ENCODE results near the gene BEGAIN.

Gene BEGAIN

GRCh38 chr14:100566586-100566985 is 20.6 kb downstream of the BEGAIN start:
- DNase-seq = no peak

- no peak for DNase-seq
These were observed 21.1 kb downstream of the BEGAIN start for GRCh38 chr14:100566119-100566518.

GRCh38 chr14:100565650-100566049 is 21.6 kb downstream of the BEGAIN start:
- no peak for DNase-seq

GRCh38 chr14:100564512-100564911 is 22.7 kb downstream of the BEGAIN start:
- no peak for DNase-seq

GRCh38 chr14:100562751-100563150 is 24.5 kb downstream of the BEGAIN start:
- DNase-seq = no peak

GRCh38 chr14:100561005-100561404 is 26.2 kb downstream of the BEGAIN start:
- no peak for DNase-seq

GRCh38 chr14:100560471-100560870 is 26.7 kb downstream of the BEGAIN start:
- no peak for DNase-seq

- DNase-seq = no peak
These were observed 27.8 kb downstream of the BEGAIN start for GRCh38 chr14:100559455-100559854.

- no peak for DNase-seq
These were observed 28.3 kb downstream of the BEGAIN start for GRCh38 chr14:100558966-100559365.

- DNase-seq = no peak
These were observed 29.0 kb downstream of the BEGAIN start for GRCh38 chr14:100558226-100558625.

- peak; percentile 23 for DNase-seq
These were observed 29.6 kb downstream of the BEGAIN start for GRCh38 chr14:100557658-100558057.

GRCh38 chr14:100556936-100557505 is 30.2 kb downstream of the BEGAIN start:
- DNase-seq = no peak

GRCh38 chr14:100556140-100556475 is 31.1 kb downstream of the BEGAIN start:
- no peak for DNase-seq

GRCh38 chr14:100555436-100556139 is 31.6 kb downstream of the BEGAIN start:
- no peak for DNase-seq

- DNase-seq = no peak
These were observed 32.4 kb downstream of the BEGAIN start for GRCh38 chr14:100554696-100555320.

GRCh38 chr14:100554082-100554677 is 33.0 kb downstream of the BEGAIN start:
- no peak for DNase-seq

GRCh38 chr14:100553471-100553870 is 33.7 kb downstream of the BEGAIN start:
- no peak for DNase-seq

- no peak for DNase-seq
These were observed 34.6 kb downstream of the BEGAIN start for GRCh38 chr14:100552524-100553125.

- no peak for DNase-seq
These were observed 36.2 kb downstream of the BEGAIN start for GRCh38 chr14:100551056-100551455.

GRCh38 chr14:100549834-100550625 is 37.2 kb downstream of the BEGAIN start:
- DNase-seq = no peak

- DNase-seq = no peak
These were observed 38.3 kb downstream of the BEGAIN start for GRCh38 chr14:100548939-100549338.

- DNase-seq = no peak
These were observed 38.9 kb downstream of the BEGAIN start for GRCh38 chr14:100548295-100548655.
